GM23338 (cell line): ENCODE measurements around the gene IL13RA2. TPM values are rescaled to one million over a fixed set of nuclear protein-coding genes. Genes with fewer than 3 reads are reported as not detected.
A peak's percentile ranks its signal among the peaks of the same experiment; 100 is the strongest.

Source experiments
- ATAC-seq: fragments of 200-7000 bp; cut with Tn5 transposase; 3 replicates; pipeline ENCODE4 v1.9.1; 2020
- DNase-seq: peaks from one replicate; pipeline ENCODE4 v3.0.0-alpha.2; 2015; ENCODE audit warnings: low spot score
- H2AFZ ChIP-seq: fragments of 200-600 bp; sonication (generic); 2 replicates; pipeline ENCODE4 v1.8.0; 2016; ENCODE audit warnings: antibody characterized with exemption, mild to moderate bottlenecking, moderate library complexity
- H3F3A ChIP-seq: fragments of 200-600 bp; sonication (generic); replicated peaks from 2 replicates; pipeline ENCODE4 v1.8.0; 2017; ENCODE audit warnings: antibody characterized with exemption, mixed run types, low read depth
- H3K27ac ChIP-seq: fragments of 200-600 bp; sonication (generic); 2 replicates; pipeline ENCODE4 v1.6.1; 2016; ENCODE audit warnings: low read depth
- H3K27me3 ChIP-seq: fragments of 200-600 bp; sonication (generic); 2 replicates; pipeline ENCODE4 v1.8.0; 2016; ENCODE audit warnings: mild to moderate bottlenecking, mixed run types, moderate library complexity; ENCODE audit not compliant: insufficient read depth
- H3K36me3 ChIP-seq: fragments of 200-600 bp; sonication (generic); 2 replicates; pipeline ENCODE4 v1.8.0; 2016; ENCODE audit warnings: mild to moderate bottlenecking; ENCODE audit not compliant: insufficient read depth
- H3K4me1 ChIP-seq: fragments of 200-600 bp; sonication (generic); 2 replicates; pipeline ENCODE4 v1.8.0; 2016; ENCODE audit warnings: mild to moderate bottlenecking, moderate library complexity; ENCODE audit not compliant: insufficient read depth
- H3K4me2 ChIP-seq: fragments of 200-600 bp; sonication (generic); 2 replicates; pipeline ENCODE4 v1.7.1; 2017; ENCODE audit warnings: mixed run types
- H3K4me3 ChIP-seq: fragments of 200-600 bp; sonication (generic); 2 replicates; pipeline ENCODE4 v1.6.1; 2016; ENCODE audit warnings: mixed run types
- H3K79me2 ChIP-seq: fragments of 200-600 bp; sonication (generic); replicated peaks from 2 replicates; pipeline ENCODE4 v1.8.0; 2017; ENCODE audit warnings: mild to moderate bottlenecking; ENCODE audit not compliant: insufficient read depth
- H3K9me2 ChIP-seq: fragments of 200-600 bp; sonication (generic); 2 replicates; pipeline ENCODE4 v1.8.0; 2017; ENCODE audit not compliant: insufficient read depth
- H4K20me1 ChIP-seq: fragments of 200-600 bp; sonication (generic); replicated peaks from 2 replicates; pipeline ENCODE4 v1.8.0; 2017; ENCODE audit warnings: mild to moderate bottlenecking; ENCODE audit not compliant: insufficient read depth
- H3K27ac Mint-ChIP-seq: 2 replicates; pipeline ENCODE4 v1.8.0; 2020; ENCODE audit warnings: inconsistent platforms, mild to moderate bottlenecking, moderate library complexity, mixed read lengths
- H3K27me3 Mint-ChIP-seq: 3 replicates; pipeline ENCODE4 v1.8.0; 2022; ENCODE audit warnings: low read depth, mild to moderate bottlenecking, moderate library complexity, mixed read lengths, inconsistent platforms; ENCODE audit not compliant: insufficient read depth, poor library complexity
- H3K36me3 Mint-ChIP-seq: 3 replicates; pipeline ENCODE4 v1.8.0; 2021; ENCODE audit warnings: low read depth, mild to moderate bottlenecking, inconsistent platforms, moderate library complexity, mixed read lengths
- H3K4me1 Mint-ChIP-seq: 3 replicates; pipeline ENCODE4 v1.8.0; 2020; ENCODE audit warnings: mild to moderate bottlenecking, inconsistent platforms, mixed read lengths
- H3K4me3 Mint-ChIP-seq: 3 replicates; pipeline ENCODE4 v1.8.0; 2021; ENCODE audit warnings: moderate library complexity, mild to moderate bottlenecking, inconsistent platforms, mixed read lengths
- H3K9me3 Mint-ChIP-seq: 3 replicates; pipeline ENCODE4 v1.8.0; 2020; ENCODE audit warnings: moderate library complexity, mild to moderate bottlenecking, inconsistent platforms, mixed read lengths
- CREB1 ChIP-seq: fragments of 250-450 bp; sonication (Bioruptor Pico); IDR thresholded peaks from 2 replicates; pipeline ENCODE4 v1.5.0; 2020; ENCODE audit warnings: low read depth, mild to moderate bottlenecking, moderate library complexity
- CTCF ChIP-seq, 2 experiments: fragments of 200-600 bp in 1 of 2; sonication (generic) in 1 of 2; conservative IDR thresholded peaks; 2 replicates each; pipeline versions ENCODE4 v1.5.1 to v1.6.1; 2016 to 2017; ENCODE audit warnings: antibody characterized with exemption in 2 of 2, low read depth in 2 of 2, mild to moderate bottlenecking in 2 of 2, moderate library complexity in 1 of 2
- ETS1 ChIP-seq: IDR thresholded peaks from 2 replicates; pipeline ENCODE4 v1.6.1; 2016; ENCODE audit warnings: antibody characterized with exemption
- EZH2 ChIP-seq: fragments of 200-600 bp; sonication (generic); IDR thresholded peaks from one replicate; pipeline ENCODE4 v1.8.0; 2017; ENCODE audit warnings: antibody characterized with exemption, mild to moderate bottlenecking, low read depth; ENCODE audit not compliant: unreplicated experiment
- EZH2phosphoT487 ChIP-seq: fragments of 200-600 bp; sonication (generic); IDR thresholded peaks from one replicate; pipeline ENCODE4 v1.8.1; 2018; ENCODE audit warnings: antibody characterized with exemption; ENCODE audit not compliant: unreplicated experiment
- JUNB ChIP-seq: IDR thresholded peaks from one replicate; pipeline ENCODE4 v1.6.1; 2016; ENCODE audit warnings: antibody characterized with exemption; ENCODE audit not compliant: unreplicated experiment
- NANOG ChIP-seq: IDR thresholded peaks from 2 replicates; pipeline ENCODE4 v1.6.1; 2016; ENCODE audit warnings: antibody characterized with exemption, borderline replicate concordance
- REST ChIP-seq: IDR thresholded peaks from one replicate; pipeline ENCODE4 v1.6.1; 2018; ENCODE audit warnings: antibody characterized with exemption; ENCODE audit not compliant: unreplicated experiment
- STAT1 ChIP-seq: IDR thresholded peaks from one replicate; pipeline ENCODE4 v1.6.1; 2016; ENCODE audit warnings: antibody characterized with exemption; ENCODE audit not compliant: unreplicated experiment
- ZNF114 ChIP-seq: fragments of 250-450 bp; sonication (Bioruptor Pico); IDR thresholded peaks from 2 replicates; pipeline ENCODE4 v1.5.0; 2020; ENCODE audit warnings: mild to moderate bottlenecking, moderate library complexity
- ZNF462 ChIP-seq: fragments of 250-450 bp; sonication (Bioruptor Pico); IDR thresholded peaks from 2 replicates; pipeline ENCODE4 v1.5.0; 2020; ENCODE audit warnings: mild to moderate bottlenecking, moderate library complexity
- polyA plus RNA-seq: library from polyadenylated mRNA; unstranded; fragments of >200 nt; fragmentation: Nextera tagmentation; extraction: Ambion mirVana; gene quantifications from 2 replicates; pipeline ENCODE4 v1.2.1, GENCODE V29; 2016
- total RNA-seq: library from RNA; depleted of rRNA; stranded (reverse); fragments of >200 nt; shearing (Covaris generic); gene quantifications from 2 replicates; pipeline ENCODE4 v1.2.3, GENCODE V29; 2014

Gene IL13RA2
- total and polyA plus RNA-seq, 2 experiments from 2014 or later, result not detected

GRCh38 chrX:114973013-114973412, 44.4 kb downstream of the IL13RA2 start (continued):
- TF ChIP-seq ZNF462, result no peak

GRCh38 chrX:114970806-114971205, 46.6 kb downstream of the IL13RA2 start:
- no peaks in the 10 kb centered on the region for H3K9me2 ChIP-seq
- H3K4me2 ChIP-seq, result no peak overlapping the region
- Mint-ChIP-seq H3K27me3 (peaks cover 2% of the 10 kb centered on the region), H3K4me3 (no peak overlapping the region), H3K27ac (no peak overlapping the region), H3K36me3 (no peaks in the 10 kb centered on the region), H3K9me3 (no peaks in the 10 kb centered on the region), H3K4me1 (no peaks in the 10 kb centered on the region)
- H2AFZ ChIP-seq, result no peak overlapping the region
- no peaks in the 10 kb centered on the region for H3K27me3 ChIP-seq
- no peak overlapping the region for H3K27ac ChIP-seq
- no peaks in the 10 kb centered on the region for H3F3A ChIP-seq
- no peak for ATAC-seq
- H3K79me2 ChIP-seq, result no peaks in the 10 kb centered on the region
- no peaks in the 10 kb centered on the region for H4K20me1 ChIP-seq
- H3K4me1 ChIP-seq, result no peaks in the 10 kb centered on the region; the same call in 1 of the 2 replicates
- H3K36me3 ChIP-seq, result no peaks in the 10 kb centered on the region
- no peak overlapping the region for H3K4me3 ChIP-seq
- DNase-seq, result peak; percentile 5
- no peak for TF ChIP-seq ZNF114 (CRISPR knock-in tag)
- no peak for TF ChIP-seq JUNB
- TF ChIP-seq CREB1 (CRISPR knock-in tag), result no peak
- TF ChIP-seq EZH2, result no peak
- TF ChIP-seq CTCF (conservative IDR thresholded peaks at IDR 0.05; ENCODE audit: low read depth in 2 of 2), result no peak
- no peak for TF ChIP-seq EZH2phosphoT487
- no peak for TF ChIP-seq NANOG
- no peak for TF ChIP-seq ETS1
- TF ChIP-seq STAT1, result no peak
- no peak for TF ChIP-seq REST
